HCT116 (cell line): ENCODE data around the gene TPD52L1. TPM values are rescaled to one million over a fixed set of nuclear protein-coding genes. Genes with fewer than 3 reads are reported as not detected.

ENCODE experiments used
- ATAC-seq: fragments of 200-7000 bp; cut with Tn5 transposase; 2 replicates; pipeline ENCODE4 v1.9.1; 2020; ENCODE audit warnings: mild to moderate bottlenecking, moderate library complexity
- BruUV-seq: library from RNA; stranded (reverse); fragments of 400-500 nt; replicated peaks from 2 replicates; lab custom pipeline; 2021; lab: Mats Ljungman, UMichigan
- CTCF ChIA-PET: fragments of 300-600 bp; sonication (Branson Sonifier 250); formaldehyde crosslinking; loops from one replicate; lab custom pipeline; 2021; ENCODE audit warnings: antibody characterized with exemption; lab: Charles Lee
- POLR2A ChIA-PET: fragments of 300-600, 350-600 bp; sonication (Branson Sonifier 250); formaldehyde crosslinking; loops from one replicate; lab custom pipeline; 2021; ENCODE audit warnings: antibody characterized with exemption; lab: Charles Lee
- RAD21 ChIA-PET, 2 experiments: fragments of 300-600 bp; sonication (Branson Sonifier 250); formaldehyde crosslinking; loops; one replicate each; lab custom pipeline; 2023; ENCODE audit warnings: low total read pairs in 2 of 2; ENCODE audit not compliant: uncharacterized antibody in 2 of 2, unreplicated experiment in 2 of 2, low non-redundant PET in 1 of 2; lab: Charles Lee
- DNase-seq: peaks from one replicate; pipeline ENCODE4 v3.0.0-alpha.2; 2010; ENCODE audit warnings: low read depth, low spot score
- H2AFZ ChIP-seq: fragments of 200-600 bp; shearing (Covaris generic), sonication (generic); 2 replicates; pipeline ENCODE4 v1.6.1; 2017; ENCODE audit warnings: low read depth, mixed run types, mixed read lengths, antibody characterized with exemption, low read length; ENCODE audit not compliant: poor library complexity, severe bottlenecking
- H3K27ac ChIP-seq: 2 replicates; pipeline ENCODE4 v1.5.1; 2012; ENCODE audit warnings: low read depth, low read length
- H3K27me3 ChIP-seq: fragments of 200-600 bp; sonication (generic); 2 replicates; pipeline ENCODE4 v1.6.1; 2016; ENCODE audit warnings: mixed run types, low read length, mixed read lengths; ENCODE audit not compliant: insufficient read depth
- H3K36me3 ChIP-seq, 2 experiments: fragments of 200-500 bp in 1 of 2; fragments of 200-600 bp in 1 of 2; sonication (Bioruptor generic) in 1 of 2; sonication (generic) in 1 of 2; 2 replicates each; pipeline versions ENCODE4 v1.5.1 to v1.6.1; 2014 to 2016; ENCODE audit warnings: low read length in 2 of 2, inconsistent platforms in 1 of 2, mixed read lengths in 1 of 2, mixed run types in 1 of 2; ENCODE audit not compliant: insufficient read depth in 2 of 2, control insufficient read depth in 1 of 2
- H3K4me1 ChIP-seq, 2 experiments: fragments of 200-600 bp in 1 of 2; sonication (generic) in 1 of 2; 2 replicates each; pipeline versions ENCODE4 v1.5.1 to v1.6.1; 2012 to 2017; ENCODE audit warnings: low read length in 2 of 2, inconsistent platforms in 1 of 2, mild to moderate bottlenecking in 1 of 2, mixed read lengths in 1 of 2, mixed run types in 1 of 2, moderate library complexity in 1 of 2; ENCODE audit not compliant: insufficient read depth in 2 of 2, control insufficient read depth in 1 of 2
- H3K4me2 ChIP-seq: fragments of 200-600 bp; sonication (generic); 2 replicates; pipeline ENCODE4 v1.6.1; 2017; ENCODE audit warnings: mixed run types, low read length, mixed read lengths
- H3K4me3 ChIP-seq, 2 experiments: fragments of 200-600 bp in 1 of 2; sonication (generic) in 1 of 2; replicated peaks in 1 of 2; 2 replicates each; pipeline ENCODE4 v1.5.1; 2011 to 2016; ENCODE audit warnings: low read length in 2 of 2, control low read depth in 1 of 2, low read depth in 1 of 2, mild to moderate bottlenecking in 1 of 2, mixed read lengths in 1 of 2, mixed run types in 1 of 2
- H3K79me2 ChIP-seq: fragments of 200-600 bp; sonication (generic); 2 replicates; pipeline ENCODE4 v1.6.1; 2017; ENCODE audit warnings: mild to moderate bottlenecking, mixed run types, low read length, moderate library complexity, mixed read lengths; ENCODE audit not compliant: insufficient read depth
- H3K9ac ChIP-seq: fragments of 200-600 bp; sonication (generic); 2 replicates; pipeline ENCODE4 v1.6.1; 2016; ENCODE audit warnings: low read length, mixed read lengths
- H3K9me2 ChIP-seq: fragments of 200-600 bp; sonication (generic), shearing (Covaris generic); 2 replicates; pipeline ENCODE4 v1.6.1; 2017; ENCODE audit warnings: mixed run types, mild to moderate bottlenecking, moderate library complexity; ENCODE audit not compliant: insufficient read depth
- H3K9me3 ChIP-seq, 2 experiments: fragments of 200-500 bp in 1 of 2; fragments of 200-600 bp in 1 of 2; sonication (Bioruptor generic) in 1 of 2; sonication (generic) in 1 of 2; 2 replicates each; pipeline ENCODE4 v1.6.1; 2014 to 2017; ENCODE audit warnings: low read length in 2 of 2, mixed read lengths in 2 of 2, inconsistent platforms in 1 of 2, low read depth in 1 of 2, mild to moderate bottlenecking in 1 of 2, mixed run types in 1 of 2, moderate library complexity in 1 of 2; ENCODE audit not compliant: control insufficient read depth in 1 of 2, insufficient read depth in 1 of 2
- H4K20me1 ChIP-seq: fragments of 200-600 bp; sonication (generic), shearing (Covaris generic); 2 replicates; pipeline ENCODE4 v1.6.1; 2017; ENCODE audit warnings: mixed run types, mild to moderate bottlenecking, moderate library complexity; ENCODE audit not compliant: insufficient read depth
- CBX3 ChIP-seq: IDR thresholded peaks from 2 replicates; pipeline ENCODE4 v1.6.1; 2012; ENCODE audit warnings: low read depth
- CTCF ChIP-seq, 3 experiments: fragments of 200-600 bp in 1 of 3; sonication (generic) in 1 of 3; IDR thresholded peaks in 2 of 3; conservative IDR thresholded peaks in 1 of 3; 2 replicates each; pipeline ENCODE4 v1.5.1; 2012 to 2017; ENCODE audit warnings: low read depth in 2 of 3, low read length in 2 of 3, antibody characterized with exemption in 1 of 3, borderline replicate concordance in 1 of 3, control low read depth in 1 of 3, mild to moderate bottlenecking in 1 of 3, mixed read lengths in 1 of 3, mixed run types in 1 of 3, moderate library complexity in 1 of 3; ENCODE audit not compliant: insufficient read depth in 1 of 3
- EGR1 ChIP-seq: IDR thresholded peaks from 2 replicates; pipeline ENCODE4 v1.6.1; 2012; ENCODE audit warnings: low read depth
- ELF1 ChIP-seq: IDR thresholded peaks from 2 replicates; pipeline ENCODE4 v1.6.1; 2012; ENCODE audit warnings: low read depth, borderline replicate concordance
- POLR2A ChIP-seq: IDR thresholded peaks from 2 replicates; pipeline ENCODE4 v1.7.0; 2011; ENCODE audit warnings: borderline replicate concordance; ENCODE audit not compliant: insufficient read depth, insufficient read length; ENCODE audit errors: extremely low read depth
- POLR2AphosphoS5 ChIP-seq: IDR thresholded peaks from 2 replicates; pipeline ENCODE4 v1.6.1; 2011; ENCODE audit warnings: mild to moderate bottlenecking, low read depth, low read length, moderate library complexity
- RAD21 ChIP-seq: IDR thresholded peaks from 2 replicates; pipeline ENCODE4 v1.6.1; 2012; ENCODE audit warnings: low read depth, mild to moderate bottlenecking
- REST ChIP-seq: IDR thresholded peaks from 2 replicates; pipeline ENCODE4 v1.6.1; 2012; ENCODE audit warnings: low read depth
- ZBTB33 ChIP-seq: IDR thresholded peaks from 2 replicates; pipeline ENCODE4 v1.6.1; 2011; ENCODE audit warnings: mild to moderate bottlenecking, low read length, moderate library complexity; ENCODE audit not compliant: insufficient replicate concordance; ENCODE audit errors: extremely low read depth
- ZFX ChIP-seq: fragments of 450-650 bp; IDR thresholded peaks from 2 replicates; pipeline ENCODE4 v1.6.1; 2017
- intact Hi-C: fragments of 100-400 bp; cut with micrococcal nuclease; formaldehyde crosslinking; loops from 2 replicates; pipeline ENCODE4 v1.10.0; 2022
- total RNA-seq: library from RNA; stranded (reverse); gene quantifications from one replicate; pipeline ENCODE4 v1.2.1, GENCODE V29; 2021; ENCODE audit not compliant: unreplicated experiment

TPD52L1 gene
- total RNA-seq, 1 experiment from 2014 or later: 64.1 TPM

- H2AFZ ChIP-seq: no peak overlapping the region
- intact Hi-C loops: no loop called here
- ChIA-PET CTCF (no interaction called here), RAD21 (no interaction called here), POLR2A (no interaction called here)
- no peaks in the 10 kb centered on the region for H4K20me1 ChIP-seq
- no peaks in the 10 kb centered on the region for H3K36me3 ChIP-seq
- H3K4me2 ChIP-seq: no peak overlapping the region
- H3K27me3 ChIP-seq: no peaks in the 10 kb centered on the region
- no peak for DNase-seq
- H3K9me2 ChIP-seq: no peaks in the 10 kb centered on the region
- BruUV-seq: no TSS peak
- H3K9me3 ChIP-seq: no peaks in the 10 kb centered on the region
- no peak overlapping the region for H3K9ac ChIP-seq
- TF ChIP-seq CTCF (IDR thresholded peaks at IDR 0.05 in 2 of 3, conservative IDR thresholded peaks at IDR 0.05 in 1 of 3; ENCODE audit: borderline replicate concordance in 1 of 3, insufficient read depth in 1 of 3, low read depth in 2 of 3, low read length in 2 of 3): no peak
- ATAC-seq: no peak
- no peak overlapping the region for H3K4me3 ChIP-seq
- H3K4me1 ChIP-seq: peaks cover 0 to 4% of the 10 kb centered on the region in 2 experiments; a peak in 1 of 4 replicates
- no peaks in the 10 kb centered on the region; the same call in 1 of the 2 replicates for H3K79me2 ChIP-seq
- no peak overlapping the region for H3K27ac ChIP-seq
These were observed 57.8 kb downstream of the TPD52L1 start for GRCh38 chr6:125211352-125211751.

- RAD21 ChIA-PET: no interaction called here
- intact Hi-C loops: no loop called here
- no TSS peak for BruUV-seq
- TF ChIP-seq REST: no peak
- no peak for TF ChIP-seq ZFX
- TF ChIP-seq CBX3: no peak
- TF ChIP-seq RAD21: no peak
- TF ChIP-seq POLR2AphosphoS5: no peak
- TF ChIP-seq EGR1: no peak
- TF ChIP-seq ELF1: no peak
- TF ChIP-seq POLR2A: no peak
- TF ChIP-seq ZBTB33: no peak
These were observed 58.8 kb downstream of the TPD52L1 start for GRCh38 chr6:125212377-125212776.

More at GRCh38 chr6:125212377-125212776, 58.8 kb downstream of the TPD52L1 start:
- no peaks in the 10 kb centered on the region for H4K20me1 ChIP-seq
- H3K27ac ChIP-seq: no peak overlapping the region
- ChIA-PET CTCF (interaction anchor here (0.7 kb wide), 1 partner anchor 9 kb away, joined by 3 read pairs; no protein-coding TSS in a partner anchor), POLR2A (interaction anchor here (0.9 kb wide), 1 partner anchor 10 kb away, joined by 3 read pairs; no protein-coding TSS in a partner anchor)
- H3K9me2 ChIP-seq: no peaks in the 10 kb centered on the region
- no peak overlapping the region for H3K9ac ChIP-seq
- H3K4me1 ChIP-seq: peaks cover 0 to 4% of the 10 kb centered on the region in 2 experiments; a peak in 1 of 4 replicates
- H3K4me3 ChIP-seq: no peak overlapping the region
- no peaks in the 10 kb centered on the region for H3K27me3 ChIP-seq
- no peaks in the 10 kb centered on the region; the same call in 1 of the 2 replicates for H3K79me2 ChIP-seq
- no peaks in the 10 kb centered on the region for H3K9me3 ChIP-seq
- ATAC-seq: no peak
- no peak overlapping the region for H3K4me2 ChIP-seq
- no peaks in the 10 kb centered on the region for H3K36me3 ChIP-seq
- H2AFZ ChIP-seq: no peak overlapping the region
- no peak for DNase-seq
